ENCODE measurements around the gene EPHA8. TPM values are rescaled to one million over a fixed set of nuclear protein-coding genes. Genes with fewer than 3 reads are reported as not detected.
A peak's percentile ranks its signal among the peaks of the same experiment; 100 is the strongest.

Gene EPHA8
- total and polyA plus RNA-seq, 4 donors, result not detected

- Histone ChIP-seq H3K9ac (ENCODE audit: low read depth in 1 of 2, low read length in 2 of 2) (no peak overlapping the region), H3K4me3 (ENCODE audit: low read depth in 1 of 3, low read length in 3 of 3) (no peak overlapping the region), H3K27ac (ENCODE audit: low read depth in 1 of 2, low read length in 2 of 2) (no peak overlapping the region), H3K27me3 (ENCODE audit: control insufficient read depth in 4 of 4, insufficient read depth in 4 of 4, low read length in 3 of 4) (no peaks in the 10 kb centered on the region), H3K36me3 (ENCODE audit: control insufficient read depth in 4 of 4, insufficient read depth in 3 of 4, low read depth in 1 of 4, low read length in 3 of 4) (no peaks in the 10 kb centered on the region), H3K9me3 (ENCODE audit: control insufficient read depth in 4 of 4, low read length in 3 of 4) (no peaks in the 10 kb centered on the region), H3K4me1 (ENCODE audit: control insufficient read depth in 4 of 4, insufficient read depth in 4 of 4, low read length in 3 of 4) (no peaks in the 10 kb centered on the region)
- WGBS, result 80% methylated on average over 10 of the region's 10 CpGs
- no peak for DNase-seq (ENCODE audit: low spot score)
- no peak for TF ChIP-seq ATF3 (IDR thresholded peaks at IDR 0.05)
- no peak for TF ChIP-seq ZBTB33 (IDR thresholded peaks at IDR 0.05)
- TF ChIP-seq HNF4A (conservative IDR thresholded peaks at IDR 0.05), result no peak
- TF ChIP-seq RXRA (IDR thresholded peaks at IDR 0.05), result no peak
These were observed 70.6 kb downstream of the EPHA8 start for GRCh38 chr1:22633697-22634463.

- Histone ChIP-seq H3K4me1 (ENCODE audit: control insufficient read depth in 4 of 4, insufficient read depth in 4 of 4, low read length in 3 of 4) (no peaks in the 10 kb centered on the region), H3K9me3 (ENCODE audit: control insufficient read depth in 4 of 4, low read length in 3 of 4) (no peaks in the 10 kb centered on the region), H3K36me3 (ENCODE audit: control insufficient read depth in 4 of 4, insufficient read depth in 3 of 4, low read depth in 1 of 4, low read length in 3 of 4) (no peaks in the 10 kb centered on the region), H3K4me3 (ENCODE audit: low read depth in 1 of 3, low read length in 3 of 3) (no peak overlapping the region), H3K27ac (ENCODE audit: low read depth in 1 of 2, low read length in 2 of 2) (no peak overlapping the region), H3K27me3 (ENCODE audit: control insufficient read depth in 4 of 4, insufficient read depth in 4 of 4, low read length in 3 of 4) (no peaks in the 10 kb centered on the region), H3K9ac (ENCODE audit: low read depth in 1 of 2, low read length in 2 of 2) (no peak overlapping the region)
- TF ChIP-seq JUND (IDR thresholded peaks at IDR 0.05) (no peak), GABPA (IDR thresholded peaks at IDR 0.05 in 1 of 2, conservative IDR thresholded peaks at IDR 0.05 in 1 of 2) (no peak), REST (IDR thresholded peaks at IDR 0.05) (no peak), RAD21 (IDR thresholded peaks at IDR 0.05) (no peak), YY1 (IDR thresholded peaks at IDR 0.05) (no peak)
- WGBS, result 74% methylated on average over 7 of the region's 7 CpGs
- DNase-seq (ENCODE audit: low spot score), result no peak
These were observed 72.1 kb downstream of the EPHA8 start for GRCh38 chr1:22635436-22635835.

GRCh38 chr1:22636353-22636752, 73.1 kb downstream of the EPHA8 start, which contains the start of gene C1QA:
Gene C1QA (plus strand): TSS chr1:22636628. CDS start chr1:22637617, 989 bp downstream.
- WGBS, result 55% methylated on average over 5 of the region's 5 CpGs
- Histone ChIP-seq H3K27ac (ENCODE audit: low read depth in 1 of 2, low read length in 2 of 2) (no peak within 1 kb of the TSS), H3K36me3 (ENCODE audit: control insufficient read depth in 4 of 4, insufficient read depth in 3 of 4, low read depth in 1 of 4, low read length in 3 of 4) (no peaks in the 10 kb centered on the region), H3K9ac (ENCODE audit: low read depth in 1 of 2, low read length in 2 of 2) (no peak within 1 kb of the TSS), H3K4me3 (ENCODE audit: low read depth in 1 of 3, low read length in 3 of 3) (peak within 1 kb of the TSS in 1 of 3 donors; percentile 20), H3K27me3 (ENCODE audit: control insufficient read depth in 4 of 4, insufficient read depth in 4 of 4, low read length in 3 of 4) (no peaks in the 10 kb centered on the region), H3K9me3 (ENCODE audit: control insufficient read depth in 4 of 4, low read length in 3 of 4) (no peaks in the 10 kb centered on the region), H3K4me1 (ENCODE audit: control insufficient read depth in 4 of 4, insufficient read depth in 4 of 4, low read length in 3 of 4) (no peaks in the 10 kb centered on the region)
- TF ChIP-seq CTCF (IDR thresholded peaks at IDR 0.05; ENCODE audit: low read depth, low read length, missing input control) (no peak), YY1 (IDR thresholded peaks at IDR 0.05) (no peak)
- no peak for DNase-seq (ENCODE audit: low spot score)

Measured in liver (tissue), 9 donors.